Mesenchymal stem cell (in vitro differentiated cells and primary cell): Measurements from ENCODE around the gene HERC4.

ENCODE experiments used
- DNase-seq: peaks from one replicate; pipeline ENCODE4 v3.0.0-alpha.2; 2013
- H2AFZ ChIP-seq: one replicate; pipeline ENCODE4 v1.6.1; 2013; ENCODE audit warnings: low read depth, mild to moderate bottlenecking, control low read depth, inconsistent platforms, low read length, moderate library complexity
- H2AK5ac ChIP-seq: 2 replicates; pipeline ENCODE4 v1.6.1; 2013; ENCODE audit warnings: low read length, moderate library complexity, mild to moderate bottlenecking, inconsistent platforms; ENCODE audit not compliant: severe bottlenecking
- H2BK120ac ChIP-seq: one replicate; pipeline ENCODE4 v1.6.1; 2013; ENCODE audit warnings: low read depth, mild to moderate bottlenecking, inconsistent platforms, low read length, moderate library complexity
- H2BK12ac ChIP-seq, 2 experiments: one replicate each; pipeline ENCODE4 v1.6.1; 2013; ENCODE audit warnings: inconsistent platforms in 2 of 2, low read length in 2 of 2, mild to moderate bottlenecking in 2 of 2, moderate library complexity in 2 of 2, control low read depth in 1 of 2
- H2BK15ac ChIP-seq: one replicate; pipeline ENCODE4 v1.6.1; 2013; ENCODE audit warnings: mild to moderate bottlenecking, low read depth, inconsistent platforms; ENCODE audit not compliant: poor library complexity, severe bottlenecking
- H2BK5ac ChIP-seq: 2 replicates; pipeline ENCODE4 v1.6.1; 2013; ENCODE audit warnings: low read depth, mild to moderate bottlenecking, low read length, control low read depth, inconsistent platforms; ENCODE audit not compliant: poor library complexity, severe bottlenecking
- H3K14ac ChIP-seq, 2 experiments: one replicate each; pipeline ENCODE4 v1.6.1; 2013; ENCODE audit warnings: inconsistent platforms in 2 of 2, low read length in 2 of 2, control low read depth in 1 of 2, mild to moderate bottlenecking in 1 of 2, moderate library complexity in 1 of 2
- H3K18ac ChIP-seq, 2 experiments: one replicate each; pipeline ENCODE4 v1.6.1; 2013; ENCODE audit warnings: inconsistent platforms in 2 of 2, low read length in 2 of 2, control low read depth in 1 of 2, low read depth in 1 of 2, mild to moderate bottlenecking in 1 of 2
- H3K23ac ChIP-seq, 2 experiments: one replicate each; pipeline ENCODE4 v1.6.1; 2013; ENCODE audit warnings: inconsistent platforms in 2 of 2, low read length in 2 of 2, mild to moderate bottlenecking in 2 of 2, moderate library complexity in 2 of 2, control low read depth in 1 of 2
- H3K27ac ChIP-seq: 2 replicates; pipeline ENCODE4 v1.5.1; 2013; ENCODE audit warnings: mild to moderate bottlenecking, moderate library complexity, low read length, control low read depth, inconsistent platforms; ENCODE audit not compliant: poor library complexity, severe bottlenecking
- H3K27me3 ChIP-seq, 2 experiments: 2 replicates each; pipeline versions ENCODE4 v1.6.1 to v1.7.0; 2013; ENCODE audit warnings: low read length in 2 of 2, mild to moderate bottlenecking in 2 of 2, moderate library complexity in 2 of 2, control low read depth in 1 of 2, inconsistent platforms in 1 of 2; ENCODE audit not compliant: control insufficient read depth in 1 of 2, insufficient read depth in 1 of 2
- H3K36me3 ChIP-seq, 2 experiments: 2 replicates each; pipeline versions ENCODE4 v1.6.1 to v1.7.0; 2013; ENCODE audit warnings: low read length in 2 of 2, control low read depth in 1 of 2, inconsistent platforms in 1 of 2, low read depth in 1 of 2, mild to moderate bottlenecking in 1 of 2; ENCODE audit not compliant: insufficient read depth in 2 of 2, control insufficient read depth in 1 of 2
- H3K4ac ChIP-seq, 2 experiments: one replicate each; pipeline ENCODE4 v1.6.1; 2013; ENCODE audit warnings: inconsistent platforms in 2 of 2, low read length in 2 of 2, mild to moderate bottlenecking in 2 of 2, moderate library complexity in 2 of 2, control low read depth in 1 of 2, low read depth in 1 of 2
- H3K4me1 ChIP-seq: 2 replicates; pipeline ENCODE4 v1.6.1; 2013; ENCODE audit warnings: low read depth, low read length, control low read depth; ENCODE audit not compliant: control insufficient read depth, insufficient read depth
- H3K4me2 ChIP-seq: 2 replicates; pipeline ENCODE4 v1.6.1; 2013; ENCODE audit warnings: low read length, mild to moderate bottlenecking, inconsistent platforms; ENCODE audit not compliant: poor library complexity, severe bottlenecking
- H3K4me3 ChIP-seq, 2 experiments: 2 replicates each; pipeline versions ENCODE4 v1.5.1 to v1.7.0; 2013; ENCODE audit warnings: low read length in 2 of 2, mild to moderate bottlenecking in 2 of 2, control low read depth in 1 of 2, low read depth in 1 of 2; ENCODE audit not compliant: insufficient read depth in 1 of 2
- H3K79me1 ChIP-seq: replicated peaks from 2 replicates; pipeline ENCODE4 v1.6.1; 2013; ENCODE audit warnings: mild to moderate bottlenecking, control low read depth, low read length, inconsistent platforms; ENCODE audit not compliant: poor library complexity, severe bottlenecking
- H3K9ac ChIP-seq: 2 replicates; pipeline ENCODE4 v1.7.0; 2013; ENCODE audit warnings: mild to moderate bottlenecking, low read length, moderate library complexity
- H3K9me3 ChIP-seq: 2 replicates; pipeline ENCODE4 v1.7.0; 2013; ENCODE audit warnings: mild to moderate bottlenecking, low read length; ENCODE audit not compliant: control insufficient read depth
- H4K8ac ChIP-seq: one replicate; pipeline ENCODE4 v1.6.1; 2013; ENCODE audit warnings: inconsistent platforms, mild to moderate bottlenecking, low read length, moderate library complexity
- H4K91ac ChIP-seq: one replicate; pipeline ENCODE4 v1.6.1; 2013; ENCODE audit warnings: mild to moderate bottlenecking, low read length, inconsistent platforms
- WGBS: methylation state at CpG from one replicate; pipeline ENCODE4 v1.1.7; 2013; ENCODE audit warnings: mixed read lengths; 5-methylcytosine and 5-hydroxymethylcytosine counted together

HERC4 gene

DNA sequence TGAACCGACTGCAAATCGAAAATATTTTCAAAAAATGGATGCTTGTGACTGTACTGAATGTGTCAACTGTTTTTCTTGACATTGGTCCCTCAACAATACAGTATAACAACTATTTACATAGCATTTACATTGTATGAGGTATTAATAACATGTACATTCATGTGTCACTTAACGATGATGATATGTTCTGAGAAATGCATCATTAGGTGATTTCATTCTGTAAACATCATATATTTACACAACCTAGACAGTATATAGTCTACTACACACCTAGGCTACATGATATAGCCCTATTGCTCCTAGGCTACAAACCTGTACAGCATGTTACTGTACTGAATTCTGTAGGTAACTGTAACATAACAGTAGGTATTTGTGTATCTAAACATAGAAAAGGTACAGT lies 150.9 kb downstream of the HERC4 start:
- H4K91ac ChIP-seq: no peak overlapping the region
- no peak overlapping the region for H3K23ac ChIP-seq
- WGBS: no CpG with 5 or more reads among the region's 3 CpGs
- no peaks in the 10 kb centered on the region for H3K27me3 ChIP-seq
- no peak overlapping the region for H4K8ac ChIP-seq
- no peaks in the 10 kb centered on the region for H3K9me3 ChIP-seq
- H2AFZ ChIP-seq: no peak overlapping the region
- H3K4ac ChIP-seq: no peak overlapping the region
- no peak for DNase-seq
- H3K18ac ChIP-seq: no peak overlapping the region
- H2BK15ac ChIP-seq: no peak overlapping the region
- H2BK12ac ChIP-seq: no peak overlapping the region
- no peak overlapping the region for H3K4me3 ChIP-seq
- H3K9ac ChIP-seq: no peak overlapping the region
- H3K36me3 ChIP-seq: peaks cover 0 to 83% of the 10 kb centered on the region in 2 experiments
- H2BK5ac ChIP-seq: no peak overlapping the region
- no peak overlapping the region for H2AK5ac ChIP-seq
- no peaks in the 10 kb centered on the region for H3K4me1 ChIP-seq
- no peak overlapping the region for H3K4me2 ChIP-seq
- no peak overlapping the region for H3K27ac ChIP-seq
- no peak overlapping the region for H2BK120ac ChIP-seq
- H3K79me1 ChIP-seq: peaks cover 12% of the 10 kb centered on the region
- no peak overlapping the region for H3K14ac ChIP-seq

DNA sequence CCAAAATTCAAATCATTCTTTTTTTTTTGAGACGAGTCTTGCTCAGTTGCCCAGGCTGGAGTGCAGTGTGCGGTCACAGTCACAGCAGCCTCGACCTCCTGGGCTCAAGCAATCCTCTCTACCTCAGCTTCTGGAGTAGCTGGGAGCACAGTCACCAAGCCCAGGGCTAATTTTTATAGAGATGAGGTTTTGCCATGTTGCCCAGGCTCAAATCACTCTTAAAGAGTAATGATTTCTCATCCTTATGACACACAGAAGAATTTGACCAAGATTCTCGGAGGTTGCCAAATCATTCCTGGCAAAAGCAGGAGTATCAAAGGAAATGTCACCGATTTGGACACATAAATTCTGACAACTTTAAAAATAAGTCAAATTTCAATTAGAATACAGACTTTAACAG lies 151.5 kb downstream of the HERC4 start:
- DNase-seq: no peak
- 97% methylated on average over 4 of the region's 5 CpGs for WGBS
- H2BK120ac ChIP-seq: no peak overlapping the region

DNA sequence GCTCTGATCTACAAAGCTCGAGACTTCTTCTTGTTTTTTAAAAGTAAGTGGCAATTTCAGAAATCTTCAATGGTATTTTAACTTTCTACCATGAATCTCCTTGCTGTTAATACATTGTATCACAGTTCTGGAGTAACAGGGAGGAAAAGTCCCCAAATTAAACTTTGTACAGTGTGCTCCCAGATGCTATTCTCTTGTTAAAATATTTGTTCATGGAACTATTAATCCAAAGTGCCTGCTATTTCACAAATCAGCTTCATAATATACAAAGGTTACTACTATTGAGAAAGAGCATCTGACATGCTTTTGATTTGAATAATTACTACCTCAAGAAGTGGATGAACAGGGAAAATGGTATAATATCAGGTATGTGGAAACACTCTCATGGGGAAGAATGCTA lies 154.0 kb downstream of the HERC4 start:
- H2BK120ac ChIP-seq: no peak overlapping the region
- no peak overlapping the region for H3K9ac ChIP-seq
- no peak overlapping the region for H3K23ac ChIP-seq
- no peaks in the 10 kb centered on the region for H3K27me3 ChIP-seq
- no peak for DNase-seq
- no peaks in the 10 kb centered on the region for H3K9me3 ChIP-seq
- no peak overlapping the region for H3K27ac ChIP-seq
- H4K91ac ChIP-seq: no peak overlapping the region
- no peak overlapping the region for H3K4me3 ChIP-seq
- H3K4me2 ChIP-seq: no peak overlapping the region
- H2AK5ac ChIP-seq: no peak overlapping the region
- no peak overlapping the region for H3K14ac ChIP-seq
- no peak overlapping the region for H2BK12ac ChIP-seq
- no peak overlapping the region for H2BK15ac ChIP-seq
- H3K4ac ChIP-seq: no peak overlapping the region
- H3K36me3 ChIP-seq: peaks cover 4 to 86% of the 10 kb centered on the region in 2 experiments
- peaks cover 6% of the 10 kb centered on the region for H3K79me1 ChIP-seq
- WGBS: no CpG with 5 or more reads among the region's 1 CpG
- H2BK5ac ChIP-seq: no peak overlapping the region
- H2AFZ ChIP-seq: no peak overlapping the region
- no peaks in the 10 kb centered on the region for H3K4me1 ChIP-seq
- H4K8ac ChIP-seq: no peak overlapping the region
- H3K18ac ChIP-seq: no peak overlapping the region

More for the DNA sequence above, 151.5 kb downstream of the HERC4 start:
- Histone ChIP-seq H3K4me1 (no peaks in the 10 kb centered on the region), H3K27me3 (no peaks in the 10 kb centered on the region), H2BK15ac (no peak overlapping the region), H4K91ac (no peak overlapping the region), H3K4me3 (no peak overlapping the region), H4K8ac (no peak overlapping the region), H3K18ac (no peak overlapping the region), H2AFZ (no peak overlapping the region), H3K9ac (no peak overlapping the region), H3K9me3 (no peaks in the 10 kb centered on the region), H3K4ac (no peak overlapping the region), H3K79me1 (peaks cover 13% of the 10 kb centered on the region), H3K27ac (no peak overlapping the region), H3K36me3 (peaks cover 4 to 81% of the 10 kb centered on the region in 2 experiments), H2BK12ac (no peak overlapping the region), H3K14ac (no peak overlapping the region), H2BK5ac (no peak overlapping the region), H2AK5ac (no peak overlapping the region), H3K4me2 (no peak overlapping the region), H3K23ac (no peak overlapping the region)

DNA sequence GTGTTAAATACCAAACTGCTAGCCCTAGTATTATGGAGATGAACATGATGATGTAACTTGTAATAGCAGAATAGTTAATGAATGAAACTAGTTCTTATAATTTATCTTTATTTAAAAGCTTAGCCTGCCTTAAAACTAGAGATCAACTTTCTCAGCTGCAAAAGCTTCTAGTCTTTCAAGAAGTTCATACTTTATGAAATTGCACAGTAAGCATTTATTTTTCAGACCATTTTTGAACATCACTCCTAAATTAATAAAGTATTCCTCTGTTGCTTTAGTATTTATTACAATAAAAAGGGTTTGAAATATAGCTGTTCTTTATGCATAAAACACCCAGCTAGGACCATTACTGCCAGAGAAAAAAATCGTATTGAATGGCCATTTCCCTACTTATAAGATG lies 157.4 kb downstream of the HERC4 start:
- peaks cover 5% of the 10 kb centered on the region for H3K79me1 ChIP-seq
- no peaks in the 10 kb centered on the region for H3K9me3 ChIP-seq
- no CpG with 5 or more reads among the region's 1 CpG for WGBS
- H3K23ac ChIP-seq: no peak overlapping the region
- no peak overlapping the region for H4K91ac ChIP-seq
- H3K4ac ChIP-seq: no peak overlapping the region
- no peak overlapping the region for H2BK120ac ChIP-seq
- H3K4me1 ChIP-seq: no peaks in the 10 kb centered on the region
- no peak overlapping the region for H3K9ac ChIP-seq
- no peak overlapping the region for H3K27ac ChIP-seq
- no peak overlapping the region for H3K4me2 ChIP-seq
- H2AFZ ChIP-seq: no peak overlapping the region
- no peaks in the 10 kb centered on the region for H3K27me3 ChIP-seq
- H2BK15ac ChIP-seq: no peak overlapping the region
- no peak overlapping the region for H3K14ac ChIP-seq
- H4K8ac ChIP-seq: no peak overlapping the region
- no peak overlapping the region for H2BK5ac ChIP-seq
- H3K18ac ChIP-seq: no peak overlapping the region
- H3K36me3 ChIP-seq: peaks cover 10 to 96% of the 10 kb centered on the region in 2 experiments
- H2AK5ac ChIP-seq: no peak overlapping the region
- DNase-seq: no peak
- H2BK12ac ChIP-seq: no peak overlapping the region
- H3K4me3 ChIP-seq: no peak overlapping the region
